ENCODE data around the gene PRDM16.

PRDM16 gene

DNA sequence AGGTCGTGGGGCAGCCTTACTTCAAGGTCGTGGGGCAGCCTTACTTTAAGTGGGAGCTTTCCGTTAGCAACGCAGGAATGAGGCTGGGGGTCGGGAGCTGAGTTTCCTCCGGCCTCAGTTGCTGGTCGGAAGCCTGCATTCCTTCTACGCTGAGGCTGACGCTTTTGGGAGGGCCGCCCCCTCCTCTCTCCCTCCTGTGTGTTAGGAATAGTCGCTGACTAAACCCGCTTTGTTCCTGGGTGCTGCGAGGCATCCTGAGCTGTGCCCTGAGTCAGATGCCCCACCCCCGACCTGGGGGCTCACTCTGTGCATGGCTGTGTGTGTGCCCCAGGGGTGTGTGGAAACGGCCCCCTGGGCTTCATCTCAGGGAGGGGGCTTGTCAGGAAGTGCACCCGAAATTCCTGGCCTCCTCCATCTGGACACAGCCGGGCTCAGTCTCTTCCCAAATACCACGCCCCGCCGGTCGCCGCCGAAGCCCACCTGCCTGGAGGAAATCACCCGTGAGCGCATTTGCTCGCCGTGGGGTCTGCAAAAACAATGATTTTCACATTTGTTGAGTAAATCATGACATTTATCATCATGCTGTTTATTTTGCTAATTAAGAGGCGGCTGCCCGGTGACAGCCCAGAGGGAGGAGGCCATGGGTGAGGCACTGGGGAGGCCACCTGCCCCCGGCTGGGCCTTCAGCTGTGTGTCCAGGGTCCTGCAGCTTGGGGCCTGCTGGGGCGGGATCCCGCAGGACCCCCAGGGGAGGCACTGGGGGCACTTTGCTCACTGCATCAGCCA lies 121.4 kb downstream of the PRDM16 start:
- no peak for DNase-seq

DNA sequence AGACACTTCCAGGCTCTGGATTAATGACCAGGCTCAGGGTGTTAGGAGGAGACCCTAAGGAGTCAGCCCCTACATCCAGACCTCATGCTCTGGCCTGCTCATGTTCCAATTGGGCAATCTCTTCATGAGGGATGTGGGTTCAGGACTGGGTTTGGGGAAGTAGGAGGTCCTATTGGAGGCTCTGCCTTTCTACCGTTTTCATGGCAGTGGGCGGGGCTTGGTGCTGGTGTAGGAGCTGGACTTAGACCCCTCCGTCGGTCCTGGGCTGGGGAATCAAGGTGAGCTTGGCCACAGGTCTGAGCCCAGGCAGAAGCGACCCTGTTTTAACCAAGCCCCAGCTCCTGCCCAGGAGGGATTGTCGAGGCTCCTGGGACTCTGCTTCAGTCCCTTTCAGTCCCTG lies 123.4 kb downstream of the PRDM16 start:
- no peak for DNase-seq

DNA sequence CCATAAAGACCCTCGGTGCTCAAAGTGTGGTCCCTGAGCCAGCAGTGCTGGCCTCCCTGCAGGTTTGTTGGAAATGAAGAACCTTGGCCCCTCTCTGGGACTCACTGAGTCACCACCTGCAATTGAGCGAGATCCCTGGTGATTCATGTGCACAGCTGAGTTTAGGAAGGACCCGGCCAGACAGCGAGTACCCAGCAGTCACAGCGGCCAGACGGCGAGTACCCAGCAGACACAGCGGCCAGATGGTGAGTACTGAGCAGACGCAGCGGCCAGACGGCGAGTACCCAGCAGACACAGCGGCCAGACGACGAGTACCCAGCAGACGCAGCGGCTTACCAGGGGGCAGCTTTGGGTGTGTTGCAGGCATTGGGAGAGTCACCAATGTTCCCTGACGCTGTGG lies 123.8 kb downstream of the PRDM16 start:
- no peak for DNase-seq

DNA sequence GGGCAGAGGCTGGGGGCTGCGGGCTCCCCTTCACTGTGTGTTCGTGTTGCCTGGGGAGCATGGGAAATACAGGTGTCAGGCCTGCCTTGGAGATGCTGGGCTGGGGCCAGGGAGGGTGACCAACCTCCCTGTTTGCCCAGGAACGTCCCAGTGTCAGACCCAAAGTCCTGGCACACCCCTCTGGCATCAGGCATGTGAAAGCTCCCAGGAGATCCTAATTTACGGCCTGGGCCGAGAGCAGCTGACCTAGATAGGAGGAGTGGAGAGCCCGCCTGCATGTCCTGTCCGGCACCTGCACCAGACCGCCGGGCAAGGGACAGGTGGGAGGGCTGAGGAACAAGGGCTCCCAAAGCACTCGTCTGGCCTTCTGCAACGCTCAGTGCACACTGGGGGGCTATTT lies 124.8 kb downstream of the PRDM16 start:
- no peak for DNase-seq

DNA sequence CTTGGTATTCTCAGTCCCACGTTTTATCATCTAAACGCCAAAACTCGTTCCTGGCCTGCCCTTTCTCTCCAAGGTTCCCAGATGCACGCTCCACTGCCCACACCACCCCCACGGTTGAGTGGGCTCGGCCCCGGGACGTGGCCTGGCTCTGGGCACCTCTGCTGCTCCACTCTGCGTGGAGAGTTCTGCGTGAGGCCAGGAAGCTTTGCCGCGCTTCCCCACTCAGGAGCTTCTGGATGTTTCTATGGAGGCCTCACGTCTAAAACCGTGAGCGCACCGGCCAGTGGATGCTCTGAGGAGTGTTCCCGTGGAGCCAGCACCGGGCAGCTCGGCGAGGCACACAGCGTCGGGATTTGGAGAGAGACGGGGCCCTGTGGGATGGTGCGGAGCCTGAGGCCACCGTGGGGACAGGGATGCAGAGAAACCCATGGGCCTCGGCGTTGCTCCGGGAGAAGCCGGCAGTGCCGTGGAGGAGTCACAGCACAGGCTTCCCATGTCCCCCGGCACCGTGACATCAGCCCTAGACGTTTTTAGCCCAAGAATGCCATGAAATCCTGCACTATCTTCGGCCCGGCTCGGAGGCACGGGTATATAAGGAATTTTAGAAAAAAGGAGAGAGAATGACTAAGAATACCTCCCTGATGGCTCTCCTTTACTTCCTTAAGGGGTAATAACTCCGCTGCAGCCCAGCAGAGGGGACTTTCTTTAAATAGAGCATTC lies 125.9 kb downstream of the PRDM16 start:
- DNase-seq, result no peak

DNA sequence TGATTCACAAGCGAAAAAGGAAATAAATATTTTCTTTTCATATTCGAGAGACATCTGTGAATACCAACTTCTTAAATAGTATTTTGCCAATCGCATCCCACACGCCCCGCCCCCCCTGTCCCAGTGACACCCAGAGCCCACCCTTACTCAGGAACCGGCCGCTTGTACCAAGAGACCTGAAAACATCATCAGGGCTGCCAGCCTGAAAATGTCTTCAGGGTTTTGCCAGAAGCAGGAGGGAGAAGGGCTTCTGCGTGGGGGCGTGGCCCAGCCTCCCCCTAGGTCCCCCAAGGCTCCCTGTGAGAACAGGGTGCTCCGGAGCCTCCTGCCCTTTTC lies 126.4 kb downstream of the PRDM16 start:
- DNase-seq, result no peak

DNA sequence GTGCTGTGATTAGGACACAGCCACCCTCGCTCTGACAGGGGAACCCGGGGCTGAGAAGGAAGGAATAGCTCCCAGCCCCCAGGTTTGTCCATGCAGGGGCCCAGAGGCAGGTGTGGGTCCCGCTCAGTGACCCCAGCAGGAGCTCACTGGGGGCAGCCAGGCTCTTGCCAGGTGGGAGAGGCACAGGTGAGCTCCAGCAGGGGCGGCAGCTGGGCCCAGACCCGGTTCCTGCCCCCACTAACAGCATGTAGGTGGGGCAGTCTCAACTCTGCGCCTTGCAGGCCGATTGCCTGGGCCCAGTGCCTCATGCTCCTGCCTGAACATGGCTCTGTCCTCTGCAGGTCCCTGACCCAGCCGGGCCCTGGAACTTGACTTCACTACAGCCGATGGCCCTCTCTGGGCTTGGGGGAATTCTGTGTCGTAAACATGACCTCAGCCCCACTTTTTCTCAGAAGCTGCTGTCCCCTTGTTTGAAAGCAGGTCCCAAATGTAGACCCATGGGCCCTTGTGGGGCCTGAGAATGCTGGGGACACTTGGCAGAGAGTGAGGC lies 127.0 kb downstream of the PRDM16 start:
- no peak for DNase-seq

DNA sequence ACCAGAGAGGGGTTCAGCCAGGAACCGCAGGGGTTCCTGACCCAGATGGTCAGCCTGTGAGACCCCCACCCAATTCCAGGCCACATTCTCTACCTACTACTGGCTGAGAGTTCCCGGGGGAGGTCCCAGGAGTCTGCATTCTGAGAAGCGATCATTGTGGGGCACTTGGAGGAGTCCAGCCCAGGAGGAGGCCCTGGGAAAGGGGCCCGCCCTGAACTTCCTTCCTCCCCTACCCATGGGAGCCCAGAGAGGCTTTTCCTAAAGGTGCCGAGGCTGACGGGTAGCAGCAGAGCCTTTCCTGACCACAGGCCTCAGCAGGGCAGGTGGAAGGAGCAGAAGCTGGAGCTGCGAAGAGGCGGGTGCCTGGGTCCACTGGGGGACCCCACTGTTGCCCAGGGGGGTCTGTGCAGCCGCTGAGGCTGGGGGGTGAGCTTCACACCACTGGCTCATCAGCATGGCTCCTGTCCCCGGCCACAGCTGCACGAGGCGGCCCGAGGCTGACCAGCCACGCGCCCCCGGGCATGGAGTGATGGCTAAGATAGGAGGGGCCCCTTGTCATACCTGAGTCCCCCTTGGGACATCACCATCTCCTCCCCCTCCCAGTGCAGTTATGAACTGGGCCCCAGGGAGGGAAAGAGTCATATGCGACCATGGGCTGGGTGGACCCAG lies 127.7 kb downstream of the PRDM16 start:
- no peak for DNase-seq

DNA sequence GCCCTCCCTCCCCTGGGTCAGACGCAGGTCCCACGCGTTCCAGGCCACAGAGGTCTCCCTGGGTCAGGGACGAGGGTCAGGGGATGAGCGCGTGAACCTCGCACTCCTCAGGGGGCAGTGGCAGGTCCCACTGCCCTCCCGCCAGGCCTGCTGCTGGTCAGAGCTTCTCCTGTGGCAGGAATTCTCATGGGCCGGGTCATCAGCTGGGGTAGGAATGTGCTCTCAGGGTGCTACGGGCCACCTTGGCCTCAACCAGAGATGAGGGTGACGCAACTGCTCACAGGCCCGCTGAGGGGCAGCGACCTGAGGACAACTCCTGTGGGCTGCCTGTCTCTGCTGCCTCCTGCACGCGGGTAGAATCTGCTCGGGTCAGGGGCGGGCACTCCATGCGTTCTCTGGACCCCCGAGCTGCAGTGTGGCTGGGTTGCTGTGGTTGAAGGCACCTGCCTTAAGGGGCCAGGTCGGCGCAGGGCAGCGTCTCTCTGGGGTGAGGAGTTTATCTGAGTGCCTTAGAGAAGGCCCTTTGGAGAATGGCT lies 128.8 kb downstream of the PRDM16 start:
- no peak for DNase-seq

DNA sequence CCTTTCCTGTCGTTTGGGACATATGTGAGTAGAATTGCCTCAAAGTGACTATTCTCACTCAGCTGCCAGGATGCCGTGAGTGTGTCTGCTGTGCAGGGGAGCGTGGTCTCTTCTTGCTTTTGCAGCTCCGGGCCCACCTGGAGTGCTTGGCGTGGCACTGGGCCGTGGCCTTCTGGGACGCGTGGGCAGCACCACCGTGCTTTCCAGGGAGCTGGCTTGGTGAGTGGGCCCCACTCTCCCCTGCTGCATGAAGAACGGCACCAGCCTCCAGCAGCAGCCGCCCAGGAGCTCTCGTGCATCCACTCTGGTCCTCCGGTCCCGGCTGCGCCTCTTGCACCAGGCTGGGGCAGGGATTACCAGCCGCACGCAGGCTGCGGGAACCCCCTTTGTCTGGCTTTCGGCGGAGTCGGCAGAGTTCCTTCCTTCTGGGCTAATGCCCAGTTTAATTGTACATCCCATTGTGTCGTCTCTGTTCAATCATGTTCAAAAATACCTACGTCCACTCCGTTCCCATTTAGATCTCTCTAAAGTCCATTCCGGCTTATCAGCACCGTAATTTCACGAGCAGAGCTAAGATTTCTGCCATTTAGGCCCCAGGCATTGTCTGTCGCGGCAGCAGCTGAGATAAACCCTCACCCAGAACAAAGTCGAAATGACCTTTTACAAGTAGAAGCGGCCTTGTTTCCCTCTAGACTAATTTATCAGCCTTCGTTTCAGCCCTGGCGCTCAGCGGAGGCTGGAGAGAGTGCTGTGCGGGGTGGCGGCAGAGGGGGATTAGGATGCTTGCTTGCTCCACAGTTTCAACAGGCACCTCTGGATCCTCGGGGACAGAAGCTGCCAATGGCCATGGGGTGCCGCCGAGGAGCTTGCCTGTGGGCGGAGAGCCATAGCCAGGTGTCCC lies 129.6 kb downstream of the PRDM16 start:
- DNase-seq, result no peak

DNA sequence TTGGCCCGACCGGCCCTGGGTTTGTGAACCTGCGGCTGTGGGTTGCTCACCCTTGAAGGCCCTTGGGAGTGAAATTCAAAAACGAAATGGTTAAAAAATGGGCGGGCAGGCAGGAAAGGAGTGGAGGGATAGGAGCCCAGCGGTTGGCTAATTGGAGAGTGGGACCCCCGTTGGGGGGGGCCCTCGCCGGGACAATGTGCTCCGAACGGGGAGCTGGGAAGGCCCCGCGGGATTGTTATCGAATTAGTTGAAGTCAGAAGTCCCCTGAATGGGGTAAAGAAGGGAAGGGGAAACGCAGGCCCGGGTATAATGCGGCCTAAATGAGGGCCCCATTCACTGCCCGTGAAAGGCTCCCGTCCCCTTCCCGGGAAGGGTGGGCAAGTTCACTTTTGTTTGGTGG lies 135.7 kb downstream of the PRDM16 start:
- DNase-seq, result no peak

DNA sequence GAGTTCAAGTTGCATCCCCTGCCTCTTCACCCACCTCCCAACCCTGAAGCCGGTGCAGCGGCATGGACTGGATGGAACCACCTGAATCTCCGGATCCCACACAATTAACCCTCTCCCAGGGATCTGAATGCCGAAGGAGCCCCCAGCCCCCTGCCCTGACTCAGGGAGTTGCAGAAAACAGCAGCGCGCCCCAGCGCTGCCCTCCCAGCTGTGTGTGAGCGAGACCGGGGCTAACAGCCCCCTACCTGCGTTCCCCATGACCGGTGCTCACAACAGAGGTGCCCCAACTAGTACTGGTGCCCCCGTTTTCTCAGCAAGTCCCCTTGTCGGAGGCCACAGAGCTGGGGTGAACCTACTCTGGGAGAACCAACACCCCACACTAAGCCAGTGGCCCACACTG lies 136.8 kb downstream of the PRDM16 start:
- DNase-seq, result no peak

DNA sequence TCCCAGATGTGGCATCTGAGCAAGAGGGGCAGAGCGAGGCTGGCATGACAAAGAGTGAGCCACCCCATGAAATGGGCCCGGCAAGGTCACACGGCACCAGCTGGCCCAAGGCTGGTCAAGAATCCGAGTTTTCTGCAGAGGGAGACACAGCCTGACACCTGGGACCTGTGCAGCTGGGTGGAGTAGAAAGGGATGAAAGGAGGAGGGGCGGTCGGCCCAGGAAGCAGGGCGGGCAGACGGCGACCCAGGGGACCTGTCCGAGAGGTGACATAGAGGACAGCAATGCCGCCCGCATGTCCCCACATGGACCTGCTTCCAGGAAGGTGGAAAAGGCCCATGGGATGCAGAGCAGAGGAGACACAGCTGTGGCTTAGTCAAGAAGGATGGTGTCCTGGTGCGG lies 137.7 kb downstream of the PRDM16 start:
- DNase-seq, result no peak

DNA sequence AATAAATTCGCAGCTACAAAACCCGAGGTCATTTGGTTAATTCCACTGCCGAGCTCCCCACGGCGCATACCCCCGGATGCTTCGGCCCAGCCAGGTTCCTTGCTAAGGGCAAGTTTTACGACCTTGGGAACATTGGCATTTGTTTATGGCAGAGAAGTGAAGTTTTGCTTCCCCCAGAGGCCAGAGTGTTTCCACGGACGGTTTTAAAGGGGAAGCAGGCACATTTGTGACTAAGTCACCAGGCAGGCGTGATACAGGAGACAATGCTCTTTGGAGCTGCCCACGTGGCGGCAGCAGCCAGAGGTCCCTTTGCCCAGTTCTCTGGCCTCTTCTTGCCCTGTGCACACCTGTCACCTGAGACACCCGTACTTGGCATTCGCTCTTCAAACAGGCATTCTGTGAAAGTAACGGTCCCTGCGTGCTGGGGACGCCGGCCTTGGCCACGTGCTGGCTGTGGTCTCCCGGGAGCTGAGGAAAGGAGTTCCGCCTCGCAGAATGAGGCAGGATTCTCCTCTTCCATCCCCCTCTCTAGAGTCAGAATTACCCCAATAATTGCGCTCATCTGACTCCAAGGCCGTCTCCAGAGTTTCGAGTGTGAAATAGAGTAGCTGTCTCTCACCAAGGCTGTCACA lies 138.3 kb downstream of the PRDM16 start:
- DNase-seq, result no peak

DNA sequence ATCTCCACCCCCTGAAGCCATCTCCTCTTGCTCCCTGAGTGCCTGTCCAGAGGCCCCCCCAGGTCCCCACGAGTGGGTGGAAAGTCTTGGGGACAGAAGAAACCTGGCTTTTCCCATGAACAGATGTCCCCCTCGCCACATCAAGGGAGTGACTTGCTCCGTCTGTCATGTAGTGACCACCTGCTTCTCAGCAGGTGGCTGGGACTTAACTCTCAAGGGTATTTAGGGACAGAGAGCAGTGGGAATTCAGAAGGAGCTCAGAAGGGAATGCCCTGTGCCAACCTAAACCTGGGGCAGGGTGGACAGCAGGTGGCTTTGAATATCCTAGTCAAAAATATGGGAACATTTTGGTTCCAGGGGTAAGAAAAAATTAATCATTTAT lies 139.8 kb downstream of the PRDM16 start:
- no peak for DNase-seq

DNA sequence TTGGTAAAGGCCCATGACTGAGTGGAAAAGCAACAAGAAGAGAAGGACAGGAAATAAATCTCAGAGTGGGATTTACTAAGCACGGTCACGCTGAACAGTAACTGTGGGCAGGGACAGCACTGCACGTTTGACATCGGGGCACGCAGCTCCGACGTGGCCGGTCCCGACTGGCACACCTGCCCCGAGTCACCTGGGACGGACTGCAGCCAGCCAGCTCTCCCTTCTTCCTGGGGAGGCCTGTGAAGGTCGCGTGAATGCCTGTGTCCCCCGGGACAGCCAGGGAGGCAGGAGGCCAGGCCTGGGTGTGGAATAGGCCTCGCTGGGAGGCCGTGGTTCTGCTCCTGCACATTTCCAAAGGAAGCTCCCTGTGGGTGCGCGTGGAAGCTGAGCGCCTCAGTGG lies 140.2 kb downstream of the PRDM16 start:
- DNase-seq, result no peak

DNA sequence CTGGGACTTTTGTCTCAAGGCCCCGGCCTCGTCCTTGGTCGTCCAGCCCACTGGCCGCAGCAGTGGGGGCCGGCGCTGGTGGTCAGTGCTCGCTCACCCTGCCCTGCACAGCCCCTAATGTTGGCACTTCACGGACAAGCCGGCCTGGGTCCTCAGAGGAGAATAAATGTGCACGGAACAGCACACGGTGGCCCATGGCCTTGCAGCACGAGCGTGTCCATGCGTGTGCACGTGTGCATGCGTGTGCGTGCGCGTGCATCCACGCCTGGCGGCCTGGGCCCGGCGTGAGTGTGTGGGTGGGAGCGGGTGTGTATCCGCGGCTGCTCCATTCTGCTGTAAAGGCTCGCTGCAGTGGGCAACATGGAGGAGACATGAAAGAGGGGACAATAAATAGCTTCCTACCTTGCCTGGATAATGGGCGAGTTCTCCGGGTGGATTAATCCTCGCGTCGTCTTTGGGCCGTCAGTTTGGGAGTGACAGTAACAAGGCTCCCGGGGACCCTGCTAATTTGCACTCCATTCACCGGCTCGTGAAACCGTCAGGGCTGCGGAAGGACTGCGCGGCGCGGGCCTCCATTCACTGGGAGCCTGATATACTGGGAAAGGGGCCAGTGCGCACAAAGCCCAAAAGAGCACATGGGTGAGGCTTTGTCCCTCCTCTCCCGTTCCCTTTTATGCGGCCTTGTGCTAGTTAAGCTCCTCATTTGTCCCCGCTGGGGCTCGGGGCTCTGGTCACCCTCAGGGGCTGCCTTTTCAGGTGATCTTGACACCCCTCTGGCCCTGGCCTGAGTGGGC lies 142.8 kb downstream of the PRDM16 start:
- no peak for DNase-seq

DNA sequence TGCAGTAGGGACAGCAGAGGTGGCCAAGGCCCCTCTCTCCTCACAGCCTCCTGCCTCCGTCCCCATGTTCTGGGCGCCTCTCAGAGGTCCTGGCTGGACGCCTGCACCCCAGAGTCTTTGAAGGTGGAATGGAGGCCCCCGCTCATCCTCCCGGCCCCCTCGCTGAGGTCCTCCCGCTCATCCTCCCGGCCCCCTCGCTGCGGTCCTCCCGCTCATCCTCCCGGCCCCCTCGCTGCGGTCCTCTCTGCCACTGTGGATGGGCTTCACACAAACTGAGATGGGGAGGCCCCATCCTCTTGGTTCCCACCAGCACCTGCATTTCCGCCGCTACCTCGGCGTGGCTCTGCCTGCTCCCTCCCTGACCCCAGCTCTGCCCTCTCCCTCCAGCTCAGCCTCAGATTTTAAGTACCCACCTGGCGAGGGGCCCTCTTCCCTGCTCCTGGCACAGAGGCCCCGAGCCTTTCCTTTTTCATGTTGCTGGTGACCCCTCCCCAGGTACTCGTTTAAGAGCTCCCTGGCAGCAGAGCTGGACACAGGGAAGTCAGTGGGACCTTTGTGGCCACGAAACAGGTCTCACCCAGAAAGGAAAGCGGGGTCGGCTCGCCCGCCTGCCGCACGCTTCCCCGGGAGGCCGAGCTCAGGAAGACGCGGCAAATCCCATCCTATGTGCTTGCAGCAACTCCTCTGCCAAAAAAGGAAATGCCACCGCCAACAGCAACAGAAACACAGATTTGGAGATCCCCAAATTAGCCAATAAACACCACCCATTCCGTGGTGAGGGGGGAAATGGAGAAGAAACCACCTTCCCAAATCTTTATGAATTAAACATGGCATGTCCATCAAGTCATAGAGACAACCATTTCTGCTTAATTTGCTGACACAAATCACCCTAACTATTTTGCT lies 143.7 kb downstream of the PRDM16 start:
- no peak for DNase-seq

DNA sequence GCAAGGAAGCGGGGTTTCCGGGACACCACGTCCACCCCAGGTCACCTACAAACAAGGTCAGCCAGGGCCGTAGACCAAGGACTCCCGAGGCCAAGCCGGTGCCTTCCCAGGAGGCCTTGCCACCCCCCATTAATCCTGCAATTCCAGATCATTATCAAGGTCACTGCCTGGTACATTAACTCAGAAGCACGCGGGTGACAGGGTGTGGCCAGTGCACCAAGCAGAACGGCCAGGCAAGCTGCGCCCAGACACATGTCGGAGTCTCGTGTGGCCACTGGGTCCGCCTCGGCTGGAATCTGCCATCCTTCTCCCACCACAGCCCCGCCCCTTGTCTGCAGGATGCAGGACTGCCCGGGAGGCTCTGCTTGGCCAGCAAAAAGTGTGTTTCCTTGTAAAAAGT lies 144.7 kb downstream of the PRDM16 start:
- no peak for DNase-seq
